WTC11 (cell line): ENCODE results near the gene WDR75. TPM values are rescaled to one million over a fixed set of nuclear protein-coding genes. Genes with fewer than 3 reads are reported as not detected.

Source experiments
- ATAC-seq: fragments of 200-7000 bp; cut with Tn5 transposase; 2 replicates; pipeline ENCODE4 v1.10.0; 2021; ENCODE audit warnings: mild to moderate bottlenecking, moderate library complexity
- CTCF ChIA-PET: fragments of 300-600 bp; sonication (Branson Sonifier 250); formaldehyde crosslinking; loops from one replicate; lab custom pipeline; 2021; ENCODE audit warnings: antibody characterized with exemption; lab: Charles Lee
- POLR2A ChIA-PET: fragments of 350-600 bp; sonication (Branson Sonifier 250); formaldehyde crosslinking; loops from one replicate; lab custom pipeline; 2021; ENCODE audit warnings: antibody characterized with exemption; lab: Charles Lee
- DNase-seq: peaks from one replicate; pipeline ENCODE4 v3.0.0; 2021; ENCODE audit warnings: low spot score
- H3K27ac Mint-ChIP-seq: 2 replicates; pipeline ENCODE4 v1.8.0; 2021; ENCODE audit warnings: mixed read lengths
- H3K27me3 Mint-ChIP-seq: 2 replicates; pipeline ENCODE4 v1.8.0; 2021; ENCODE audit warnings: low read depth, mild to moderate bottlenecking, moderate library complexity, mixed read lengths
- H3K36me3 Mint-ChIP-seq: 2 replicates; pipeline ENCODE4 v1.8.0; 2021; ENCODE audit warnings: mixed read lengths
- H3K4me1 Mint-ChIP-seq: 2 replicates; pipeline ENCODE4 v1.8.0; 2022; ENCODE audit warnings: mixed read lengths
- H3K4me3 Mint-ChIP-seq: 2 replicates; pipeline ENCODE4 v1.8.0; 2021; ENCODE audit warnings: mild to moderate bottlenecking, moderate library complexity, mixed read lengths
- H3K9me3 Mint-ChIP-seq: 2 replicates; pipeline ENCODE4 v1.8.0; 2021; ENCODE audit warnings: mixed read lengths
- ARID4B ChIP-seq: sonication (generic); formaldehyde crosslinking; IDR thresholded peaks from 2 replicates; pipeline ENCODE4 v1.8.0; 2023; ENCODE audit warnings: missing genetic modification reagents, mild to moderate bottlenecking, borderline replicate concordance
- ATF2 ChIP-seq: sonication (generic); formaldehyde crosslinking; IDR thresholded peaks from 2 replicates; pipeline ENCODE4 v1.8.1; 2022; ENCODE audit warnings: low read depth, missing genetic modification reagents, borderline replicate concordance
- GRHL2 ChIP-seq: fragments of 250-450 bp; sonication (Bioruptor Pico); IDR thresholded peaks from 2 replicates; pipeline ENCODE4 v1.8.0; 2022; ENCODE audit warnings: mild to moderate bottlenecking, moderate library complexity; ENCODE audit not compliant: insufficient replicate concordance, severe bottlenecking
- GTF2I ChIP-seq: fragments of 250-450 bp; sonication (Bioruptor Pico); conservative IDR thresholded peaks from 2 replicates; pipeline ENCODE4 v1.4.0; 2021; ENCODE audit warnings: mild to moderate bottlenecking
- HMGA2 ChIP-seq: fragments of 250-450 bp; sonication (Bioruptor Pico); IDR thresholded peaks from 2 replicates; pipeline ENCODE4 v1.4.0; 2021; ENCODE audit warnings: mild to moderate bottlenecking, moderate library complexity
- PREB ChIP-seq: sonication (generic); formaldehyde crosslinking; IDR thresholded peaks from 2 replicates; pipeline ENCODE4 v1.8.1; 2022; ENCODE audit warnings: mild to moderate bottlenecking, missing genetic modification reagents, moderate library complexity, borderline replicate concordance
- PRRX2 ChIP-seq: fragments of 250-450 bp; sonication (Bioruptor Pico); IDR thresholded peaks from 2 replicates; pipeline ENCODE4 v1.8.0; 2021; ENCODE audit warnings: mild to moderate bottlenecking
- SP1 ChIP-seq: sonication (generic); formaldehyde crosslinking; conservative IDR thresholded peaks from 2 replicates; pipeline ENCODE4 v1.8.1; 2022; ENCODE audit warnings: missing genetic modification reagents
- TEAD1 ChIP-seq: sonication (generic); formaldehyde crosslinking; IDR thresholded peaks from 2 replicates; pipeline ENCODE4 v1.8.0; 2022; ENCODE audit warnings: mild to moderate bottlenecking, missing genetic modification reagents
- TP53 ChIP-seq: sonication (generic); formaldehyde crosslinking; IDR thresholded peaks from 2 replicates; pipeline ENCODE4 v1.8.1; 2023; ENCODE audit warnings: mild to moderate bottlenecking, missing genetic modification reagents
- ZBTB21 ChIP-seq: sonication (generic); formaldehyde crosslinking; IDR thresholded peaks from 2 replicates; pipeline ENCODE4 v1.8.1; 2023; ENCODE audit warnings: mild to moderate bottlenecking, missing genetic modification reagents, borderline replicate concordance
- ZNF121 ChIP-seq: sonication (generic); formaldehyde crosslinking; IDR thresholded peaks from 2 replicates; pipeline ENCODE4 v1.8.0; 2023; ENCODE audit warnings: missing genetic modification reagents
- ZNF263 ChIP-seq: sonication (generic); formaldehyde crosslinking; IDR thresholded peaks from 2 replicates; pipeline ENCODE4 v1.8.1; 2022; ENCODE audit warnings: low read depth, mild to moderate bottlenecking, moderate library complexity, missing genetic modification reagents
- ZNF423 ChIP-seq: fragments of 250-450 bp; sonication (Bioruptor Pico); IDR thresholded peaks from 2 replicates; pipeline ENCODE4 v2.1.2; 2022; ENCODE audit warnings: mild to moderate bottlenecking, moderate library complexity
- ZNF425 ChIP-seq: fragments of 250-450 bp; sonication (Bioruptor Pico); conservative IDR thresholded peaks from 2 replicates; pipeline ENCODE4 v1.9.0; 2021; ENCODE audit warnings: mild to moderate bottlenecking
- total RNA-seq: library from RNA; stranded (reverse); gene quantifications from 3 replicates; pipeline ENCODE4 v1.2.3, GENCODE V29; 2021
- TF ChIP-seq, protein P1 (sequence below): fragments of 250-450 bp; sonication (Bioruptor Pico); IDR thresholded peaks from 2 replicates; pipeline ENCODE4 v1.9.0; 2021; ENCODE audit warnings: moderate library complexity, mild to moderate bottlenecking, inconsistent platforms, borderline replicate concordance
- TF ChIP-seq, protein P2 (sequence below): sonication (generic); formaldehyde crosslinking; IDR thresholded peaks from 2 replicates; pipeline ENCODE4 v1.8.0; 2022; ENCODE audit warnings: mild to moderate bottlenecking, missing genetic modification reagents
- TF ChIP-seq, protein P3 (sequence below): sonication (generic); formaldehyde crosslinking; IDR thresholded peaks from 2 replicates; pipeline ENCODE4 v1.8.0; 2022; ENCODE audit warnings: mild to moderate bottlenecking, missing genetic modification reagents
- TF ChIP-seq, protein P4 (sequence below): sonication (generic); formaldehyde crosslinking; IDR thresholded peaks from 2 replicates; pipeline ENCODE4 v1.8.1; 2022; ENCODE audit warnings: mild to moderate bottlenecking, moderate library complexity, missing genetic modification reagents
- TF ChIP-seq, protein P5 (sequence below): sonication (generic); formaldehyde crosslinking; IDR thresholded peaks from 2 replicates; pipeline ENCODE4 v1.8.1; 2023; ENCODE audit warnings: mild to moderate bottlenecking, missing genetic modification reagents, moderate library complexity
- TF ChIP-seq, protein P6 (sequence below): sonication (generic); formaldehyde crosslinking; IDR thresholded peaks from 2 replicates; pipeline ENCODE4 v1.8.1; 2022; ENCODE audit warnings: missing genetic modification reagents, borderline replicate concordance

WDR75 gene
- total RNA-seq, 1 experiment from 2014 or later: 68.3 TPM

DNA sequence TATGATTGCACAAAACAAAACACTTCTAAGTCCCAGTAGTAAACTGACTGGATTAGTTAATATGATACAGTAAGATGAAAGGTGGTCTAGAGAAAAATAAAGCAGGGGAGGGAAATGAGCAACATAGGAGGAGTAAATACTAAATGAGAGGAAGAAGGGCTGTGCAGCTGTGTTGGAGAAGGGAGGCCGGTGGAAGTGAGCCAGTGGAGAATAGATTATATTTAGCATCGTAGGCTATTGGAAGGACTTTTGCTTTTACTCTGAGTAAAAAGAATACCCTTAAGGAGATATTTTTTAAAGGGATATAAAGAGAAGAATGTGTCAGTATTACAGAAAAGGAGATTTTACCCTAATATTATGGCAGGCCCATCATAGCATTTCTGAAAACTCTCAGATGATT lies 12.7 kb downstream of the WDR75 start:
- TF ChIP-seq ATF2 (CRISPR knock-in tag): no peak
- no peak for TF ChIP-seq ZNF121 (CRISPR knock-in tag)
- TF ChIP-seq SP1 (CRISPR knock-in tag): no peak
- TF ChIP-seq TP53: no peak
- TF ChIP-seq, protein P1, sequence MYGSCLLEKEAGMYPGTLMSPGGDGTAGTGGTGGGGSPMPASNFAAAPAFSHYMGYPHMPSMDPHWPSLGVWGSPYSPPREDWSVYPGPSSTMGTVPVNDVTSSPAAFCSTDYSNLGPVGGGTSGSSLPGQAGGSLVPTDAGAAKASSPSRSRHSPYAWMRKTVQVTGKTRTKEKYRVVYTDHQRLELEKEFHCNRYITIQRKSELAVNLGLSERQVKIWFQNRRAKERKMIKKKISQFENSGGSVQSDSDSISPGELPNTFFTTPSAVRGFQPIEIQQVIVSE (CRISPR knock-in tag): no peak
- TF ChIP-seq ZNF425 (CRISPR knock-in tag): no peak
- TF ChIP-seq PRRX2 (CRISPR knock-in tag): no peak
- no peak for TF ChIP-seq GTF2I (CRISPR knock-in tag)
- TF ChIP-seq ZNF263 (CRISPR knock-in tag): no peak
- TF ChIP-seq TEAD1: no peak
- TF ChIP-seq, protein P2, sequence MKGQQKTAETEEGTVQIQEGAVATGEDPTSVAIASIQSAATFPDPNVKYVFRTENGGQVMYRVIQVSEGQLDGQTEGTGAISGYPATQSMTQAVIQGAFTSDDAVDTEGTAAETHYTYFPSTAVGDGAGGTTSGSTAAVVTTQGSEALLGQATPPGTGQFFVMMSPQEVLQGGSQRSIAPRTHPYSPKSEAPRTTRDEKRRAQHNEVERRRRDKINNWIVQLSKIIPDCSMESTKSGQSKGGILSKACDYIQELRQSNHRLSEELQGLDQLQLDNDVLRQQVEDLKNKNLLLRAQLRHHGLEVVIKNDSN (CRISPR knock-in tag): no peak
- Mint-ChIP-seq H3K9me3 (no peaks in the 10 kb centered on the region), H3K4me1 (no peaks in the 10 kb centered on the region), H3K4me3 (no peak overlapping the region), H3K27me3 (no peaks in the 10 kb centered on the region), H3K36me3 (peaks cover 79% of the 10 kb centered on the region), H3K27ac (no peak overlapping the region)
- POLR2A ChIA-PET: no interaction called here
- ATAC-seq (no peak), DNase-seq (no peak)
- CTCF ChIA-PET: no interaction called here

DNA sequence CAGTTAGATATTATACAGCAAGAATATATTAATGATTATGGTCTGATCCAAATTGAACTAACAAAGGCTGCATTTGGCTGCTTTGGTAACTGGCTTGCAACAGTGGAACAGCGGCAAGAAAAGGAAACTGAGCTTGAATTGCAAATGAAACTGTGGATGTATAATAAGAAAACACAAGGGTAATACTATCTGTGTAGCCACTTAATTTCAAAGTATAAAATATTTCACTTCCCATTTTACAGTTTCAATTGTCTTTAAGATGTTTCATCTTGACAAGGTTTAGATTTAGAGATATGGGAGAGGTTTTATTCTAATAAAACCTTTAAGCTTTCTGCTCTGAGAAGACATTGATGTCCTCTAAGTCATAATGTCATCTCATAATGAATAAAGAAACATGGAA lies 23.8 kb downstream of the WDR75 start:
- H3K36me3 Mint-ChIP-seq: peaks cover 82% of the 10 kb centered on the region
- H3K4me1 Mint-ChIP-seq: no peaks in the 10 kb centered on the region
- ChIA-PET CTCF (no interaction called here), POLR2A (no interaction called here)
- H3K27me3 Mint-ChIP-seq: no peaks in the 10 kb centered on the region
- no peak for DNase-seq
- H3K27ac Mint-ChIP-seq: no peak overlapping the region
- no peak overlapping the region for H3K4me3 Mint-ChIP-seq
- ATAC-seq: no peak
- no peaks in the 10 kb centered on the region for H3K9me3 Mint-ChIP-seq
- no peak for TF ChIP-seq PRRX2 (CRISPR knock-in tag)
- no peak for TF ChIP-seq HMGA2 (CRISPR knock-in tag)
- TF ChIP-seq, protein P3, sequence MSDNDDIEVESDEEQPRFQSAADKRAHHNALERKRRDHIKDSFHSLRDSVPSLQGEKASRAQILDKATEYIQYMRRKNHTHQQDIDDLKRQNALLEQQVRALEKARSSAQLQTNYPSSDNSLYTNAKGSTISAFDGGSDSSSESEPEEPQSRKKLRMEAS: no peak
- TF ChIP-seq PREB (CRISPR knock-in tag): no peak
- TF ChIP-seq, protein P4, sequence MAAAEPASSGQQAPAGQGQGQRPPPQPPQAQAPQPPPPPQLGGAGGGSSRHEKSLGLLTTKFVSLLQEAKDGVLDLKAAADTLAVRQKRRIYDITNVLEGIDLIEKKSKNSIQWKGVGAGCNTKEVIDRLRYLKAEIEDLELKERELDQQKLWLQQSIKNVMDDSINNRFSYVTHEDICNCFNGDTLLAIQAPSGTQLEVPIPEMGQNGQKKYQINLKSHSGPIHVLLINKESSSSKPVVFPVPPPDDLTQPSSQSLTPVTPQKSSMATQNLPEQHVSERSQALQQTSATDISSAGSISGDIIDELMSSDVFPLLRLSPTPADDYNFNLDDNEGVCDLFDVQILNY: no peak
- TF ChIP-seq, protein P5, sequence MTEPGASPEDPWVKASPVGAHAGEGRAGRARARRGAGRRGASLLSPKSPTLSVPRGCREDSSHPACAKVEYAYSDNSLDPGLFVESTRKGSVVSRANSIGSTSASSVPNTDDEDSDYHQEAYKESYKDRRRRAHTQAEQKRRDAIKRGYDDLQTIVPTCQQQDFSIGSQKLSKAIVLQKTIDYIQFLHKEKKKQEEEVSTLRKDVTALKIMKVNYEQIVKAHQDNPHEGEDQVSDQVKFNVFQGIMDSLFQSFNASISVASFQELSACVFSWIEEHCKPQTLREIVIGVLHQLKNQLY (CRISPR knock-in tag): no peak
- no peak for TF ChIP-seq ZNF423 (CRISPR knock-in tag)
- TF ChIP-seq ARID4B (CRISPR knock-in tag): no peak
- TF ChIP-seq ZBTB21 (CRISPR knock-in tag): no peak
- TF ChIP-seq, protein P6, sequence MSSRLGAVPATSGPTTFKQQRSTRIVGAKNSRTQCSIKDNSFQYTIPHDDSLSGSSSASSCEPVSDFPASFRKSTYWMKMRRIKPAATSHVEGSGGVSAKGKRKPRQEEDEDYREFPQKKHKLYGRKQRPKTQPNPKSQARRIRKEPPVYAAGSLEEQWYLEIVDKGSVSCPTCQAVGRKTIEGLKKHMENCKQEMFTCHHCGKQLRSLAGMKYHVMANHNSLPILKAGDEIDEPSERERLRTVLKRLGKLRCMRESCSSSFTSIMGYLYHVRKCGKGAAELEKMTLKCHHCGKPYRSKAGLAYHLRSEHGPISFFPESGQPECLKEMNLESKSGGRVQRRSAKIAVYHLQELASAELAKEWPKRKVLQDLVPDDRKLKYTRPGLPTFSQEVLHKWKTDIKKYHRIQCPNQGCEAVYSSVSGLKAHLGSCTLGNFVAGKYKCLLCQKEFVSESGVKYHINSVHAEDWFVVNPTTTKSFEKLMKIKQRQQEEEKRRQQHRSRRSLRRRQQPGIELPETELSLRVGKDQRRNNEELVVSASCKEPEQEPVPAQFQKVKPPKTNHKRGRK: no peak
- TF ChIP-seq GRHL2: no peak
